GM21528 (cell line): ENCODE results near the gene SLC25A41.

Source experiments
- ATAC-seq: cut with Tn5 transposase; IDR thresholded peaks from one replicate; pipeline ENCODE4 v1.9.1; 2021; ENCODE audit warnings: mild to moderate bottlenecking, moderate library complexity; ENCODE audit not compliant: unreplicated experiment, low FRiP score

SLC25A41 gene

DNA sequence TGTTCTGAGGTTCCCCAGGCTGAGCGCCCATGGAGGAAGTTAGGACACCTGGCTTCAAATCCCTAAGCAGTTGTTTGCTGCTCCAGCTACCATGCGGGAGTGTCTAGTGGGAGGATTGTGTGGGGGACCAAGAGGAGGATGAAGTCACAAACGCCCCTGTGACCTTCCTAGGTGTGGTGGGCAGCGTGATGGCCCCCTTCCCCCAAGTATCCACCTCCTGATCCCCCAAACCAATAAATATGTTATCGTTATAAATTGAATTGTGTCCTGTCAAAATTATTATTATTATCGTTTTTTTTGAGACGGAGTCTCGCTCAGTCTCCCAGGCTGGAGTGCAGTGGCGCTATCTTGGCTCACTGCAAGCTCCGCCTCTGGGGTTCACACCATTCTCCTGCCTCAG lies at the start of gene SLC25A41:
Gene SLC25A41, minus strand, starts transcription at position 101 of the 400 bp plus-strand sequence. Its CDS starts 70 bp downstream, at position 31.
- ATAC-seq, result no peak

DNA sequence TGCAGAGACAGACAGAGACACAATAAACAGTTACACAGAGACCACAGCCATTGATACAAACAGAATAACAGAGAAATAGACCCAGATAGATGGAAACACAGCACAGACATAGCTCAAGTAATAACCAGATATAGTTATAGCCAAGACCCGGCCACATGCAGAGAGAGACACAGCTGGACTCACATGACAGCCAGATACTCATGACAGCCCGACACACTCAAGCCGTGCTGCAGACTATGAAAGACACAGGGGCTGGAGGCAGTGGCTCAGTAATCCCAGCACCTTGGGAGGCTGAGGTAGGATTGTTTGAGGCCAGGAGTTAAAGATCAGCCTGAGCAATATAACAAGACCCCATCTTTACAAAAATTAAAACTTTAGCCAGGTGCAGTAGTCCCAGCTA lies 49.7 kb upstream of the SLC25A41 start:
- no peak for ATAC-seq

DNA sequence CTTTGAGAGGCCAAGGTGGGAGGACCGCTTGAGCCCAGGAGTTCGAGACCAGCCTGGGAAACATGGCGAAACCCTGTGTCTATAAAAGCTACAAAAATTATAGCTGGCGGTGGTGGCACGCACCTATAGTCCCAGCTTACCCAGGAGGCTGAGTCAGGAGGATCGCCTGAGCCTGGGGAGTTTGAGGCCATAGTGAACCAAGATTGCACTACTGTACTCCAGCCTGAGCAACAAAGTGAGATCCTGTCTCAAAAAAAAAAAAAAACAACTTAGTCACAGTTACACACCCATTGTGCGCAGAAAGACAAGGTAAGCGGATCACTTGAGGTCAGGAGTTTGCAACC lies 48.8 kb upstream of the SLC25A41 start:
- no peak for ATAC-seq

DNA sequence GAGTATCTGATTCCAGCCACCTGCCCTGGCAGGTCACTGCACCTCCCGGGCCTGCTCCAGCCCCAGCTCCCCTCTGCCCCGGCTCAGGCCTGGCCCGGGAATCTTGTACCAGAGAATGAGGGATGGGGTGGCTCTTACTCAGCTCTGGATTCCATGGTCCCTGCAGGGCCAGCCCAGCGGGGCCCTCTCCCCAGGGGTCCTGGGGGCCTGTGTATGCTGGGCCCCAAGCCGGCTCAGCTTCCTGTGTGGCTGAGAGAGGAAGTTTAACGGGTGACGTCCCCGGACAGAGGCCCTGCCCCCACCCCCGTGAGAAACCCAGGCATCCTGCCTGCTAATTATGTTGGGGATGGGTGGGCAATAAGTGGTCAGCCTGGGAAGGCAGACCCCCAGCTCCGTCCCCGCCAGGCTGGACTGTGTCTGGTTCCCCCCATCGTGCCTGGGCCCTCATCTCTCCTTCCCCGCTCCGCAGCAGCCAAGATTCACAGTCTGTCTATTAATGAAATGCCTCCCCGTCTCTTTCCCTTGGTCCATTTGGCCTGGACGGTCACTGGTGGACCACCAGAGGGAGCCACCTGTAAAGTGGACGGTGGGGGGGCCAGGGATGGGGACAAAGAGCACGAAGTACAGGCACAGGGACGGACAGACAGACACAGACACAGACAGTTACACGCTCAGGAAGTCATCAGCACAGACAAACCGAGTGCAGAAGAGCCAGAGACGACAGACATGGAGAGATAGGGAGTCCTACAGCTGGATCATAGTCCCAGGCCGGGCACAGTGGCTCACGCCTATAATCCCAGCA lies 48.2 kb upstream of the SLC25A41 start, which contains the start of gene DENND1C:
Gene DENND1C, minus strand, starts transcription at position 247 of the 802 bp plus-strand sequence. Its CDS starts 92 bp downstream, at position 155.
- ATAC-seq, result peak; percentile 54

DNA sequence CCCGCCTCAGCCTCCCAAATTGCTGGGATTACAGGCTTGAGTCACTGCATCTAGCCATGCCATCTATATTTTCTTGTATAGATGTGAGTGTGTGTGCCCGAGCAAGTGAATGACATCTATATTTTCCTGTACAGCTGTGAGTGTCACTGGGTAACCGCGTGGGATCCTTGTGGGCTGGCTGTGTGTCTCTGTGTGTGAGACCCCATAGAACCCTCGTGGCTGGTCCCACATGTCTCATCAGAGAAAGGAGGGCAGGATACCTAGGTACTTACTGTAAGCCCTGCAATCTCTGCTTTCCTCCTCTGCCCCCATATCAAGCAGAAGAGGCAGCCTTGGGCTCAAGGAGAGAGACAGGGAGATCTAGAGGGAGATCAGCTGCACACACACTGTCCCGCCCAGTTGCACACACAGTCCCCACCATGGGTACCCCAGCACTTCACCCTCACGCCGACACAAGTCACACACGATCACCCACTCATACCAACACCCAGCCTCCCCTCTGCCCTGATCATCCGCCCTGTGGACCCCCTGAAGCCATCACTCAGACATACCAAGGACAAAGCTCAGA lies 47.4 kb upstream of the SLC25A41 start:
- ATAC-seq, result peak; percentile 30

DNA sequence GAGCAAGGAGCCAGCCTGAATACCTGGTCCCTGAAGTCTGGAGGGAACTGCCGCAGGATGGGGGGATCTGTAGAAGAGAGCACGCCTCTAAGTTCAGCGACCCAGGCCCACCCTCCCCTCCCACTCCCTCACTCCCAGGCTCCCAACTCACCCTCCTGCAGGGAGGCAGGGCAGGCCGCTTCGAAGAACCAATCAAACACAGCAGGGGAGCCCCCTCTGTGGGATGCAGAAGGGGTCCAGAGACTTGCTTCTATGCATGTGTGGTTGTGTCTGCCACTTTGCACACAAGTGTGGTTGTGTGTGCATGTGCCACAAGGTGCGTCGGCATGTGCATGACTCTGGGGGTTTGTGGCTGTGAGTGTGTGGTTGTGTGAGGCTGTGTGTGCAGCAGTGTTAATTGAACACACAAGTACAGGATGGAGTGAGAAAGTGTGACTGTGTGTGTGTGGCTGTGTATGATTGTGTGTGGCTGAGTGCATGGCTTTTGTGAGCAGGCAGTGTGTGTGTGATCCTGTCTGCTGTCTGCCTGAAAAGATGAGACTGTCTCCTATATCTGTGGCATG lies 46.4 kb upstream of the SLC25A41 start:
- no peak for ATAC-seq

DNA sequence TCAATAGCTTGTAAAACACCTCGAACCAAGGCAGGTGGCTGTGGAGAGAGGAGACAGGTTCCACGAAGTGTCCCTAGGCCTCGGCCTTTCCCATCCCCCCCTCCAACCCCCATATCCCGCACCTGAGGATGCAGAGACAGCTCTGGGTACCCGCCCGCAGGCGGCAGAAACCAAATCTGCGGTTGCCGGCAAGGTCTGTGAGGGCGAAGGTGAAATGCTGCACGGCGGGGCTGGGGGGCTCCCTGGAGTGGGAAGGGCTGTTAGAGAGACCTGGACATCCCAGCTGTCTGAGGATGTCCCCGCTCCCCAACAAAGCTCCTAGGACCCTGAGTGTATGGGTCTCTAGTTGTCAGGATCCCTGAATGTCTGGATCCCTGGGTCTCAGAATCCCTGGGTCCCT lies 45.3 kb upstream of the SLC25A41 start:
- no peak for ATAC-seq

DNA sequence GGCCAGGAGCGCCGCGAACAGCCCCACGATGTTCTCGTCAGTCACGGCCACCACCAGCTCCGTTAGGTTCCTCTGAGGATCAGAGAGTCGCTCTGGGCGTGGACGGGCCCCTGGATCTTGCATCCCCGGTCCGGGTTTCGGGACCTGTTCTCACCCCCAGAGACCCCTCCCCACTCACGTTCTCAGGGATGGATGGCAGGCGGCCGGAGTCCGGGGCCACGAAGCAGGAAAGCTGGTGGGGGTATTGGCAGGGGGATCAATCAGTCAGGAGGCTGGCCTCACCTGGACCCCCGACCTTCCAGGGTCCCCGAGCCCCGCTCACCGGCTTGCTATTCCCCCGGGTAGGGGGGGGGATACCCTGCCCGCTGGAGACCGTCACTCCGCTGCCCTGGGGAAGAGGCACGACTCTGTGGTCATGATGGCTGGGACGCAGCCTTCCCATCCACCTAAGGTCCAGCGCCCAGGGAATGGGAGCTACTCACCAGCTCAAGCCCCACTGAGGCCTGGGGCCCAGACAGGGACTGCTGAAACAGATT lies 43.4 kb upstream of the SLC25A41 start:
- ATAC-seq, result no peak

DNA sequence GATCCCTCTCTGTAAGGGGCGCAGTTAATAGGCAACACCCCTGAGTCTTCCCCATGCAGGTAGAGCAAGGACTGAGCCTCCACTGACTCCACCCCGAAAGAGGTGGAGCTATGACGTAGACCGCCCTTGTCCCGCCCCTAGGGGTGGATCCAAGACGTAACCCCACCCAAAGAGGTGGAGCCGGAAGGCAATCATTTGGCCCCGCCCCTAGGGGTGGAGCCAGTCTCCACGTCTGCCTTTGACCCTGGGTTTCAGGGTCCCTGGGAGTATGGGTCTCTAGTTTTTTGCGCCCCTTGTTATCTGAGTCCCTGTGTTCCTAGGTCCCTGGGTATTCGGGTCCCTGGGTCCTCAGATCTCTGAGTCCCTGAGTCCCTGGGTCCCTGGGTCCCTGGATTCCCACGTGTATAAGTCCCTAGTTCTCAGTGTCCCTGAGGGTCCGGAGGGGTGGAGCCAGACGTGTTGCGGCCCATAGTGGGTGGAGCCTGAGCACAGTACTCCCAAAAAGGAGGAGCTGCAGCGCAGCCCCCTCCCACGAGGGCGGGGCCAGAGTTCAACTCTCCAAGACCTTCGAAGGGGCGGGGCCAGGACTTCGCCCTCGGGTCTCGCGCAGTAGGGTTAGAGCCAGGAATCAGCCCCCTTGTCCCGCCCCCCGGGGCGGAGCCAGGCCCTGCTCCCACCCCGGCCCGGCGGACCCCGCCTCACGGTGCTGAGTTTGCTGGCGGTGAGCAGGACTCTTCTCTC lies 42.8 kb upstream of the SLC25A41 start:
- no peak for ATAC-seq

DNA sequence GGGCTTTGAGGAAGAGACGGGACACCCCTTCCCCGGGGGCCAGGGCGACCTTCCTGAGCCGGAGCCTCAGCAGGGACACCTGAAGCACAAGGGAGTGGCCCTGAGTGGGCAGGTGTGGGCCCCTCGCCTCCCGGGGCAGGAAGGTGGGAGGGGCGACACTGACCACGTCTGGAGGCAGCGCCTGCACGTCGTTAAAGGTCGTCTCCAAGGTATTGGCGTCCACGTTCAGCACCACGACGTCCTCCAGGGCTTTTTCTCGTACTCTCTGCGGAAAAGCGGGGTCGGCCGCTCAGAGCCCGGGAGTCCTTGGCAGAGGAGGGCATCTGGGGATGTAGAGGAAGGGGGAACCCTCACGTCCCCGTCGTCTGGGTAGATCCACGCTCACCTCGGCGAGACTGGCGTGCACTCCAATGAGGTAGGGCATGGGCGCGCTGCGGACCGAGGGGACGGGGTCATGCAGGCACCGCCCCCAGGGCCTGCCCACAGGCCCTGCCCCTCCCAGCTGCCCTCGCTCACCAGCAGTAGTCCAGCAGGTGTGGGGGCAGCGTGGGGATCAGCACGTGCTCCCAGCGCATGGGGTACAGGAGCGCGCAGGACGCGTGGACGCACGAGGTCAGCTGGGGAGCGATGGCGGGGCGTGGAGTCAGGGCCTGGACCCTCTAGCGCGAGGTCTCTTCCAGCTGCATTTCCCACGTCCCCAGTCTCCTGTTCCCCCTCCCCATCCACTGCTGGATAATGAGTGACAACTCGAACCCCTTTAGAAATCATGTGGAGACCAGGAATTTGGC lies 42.0 kb upstream of the SLC25A41 start:
- ATAC-seq, result no peak

DNA sequence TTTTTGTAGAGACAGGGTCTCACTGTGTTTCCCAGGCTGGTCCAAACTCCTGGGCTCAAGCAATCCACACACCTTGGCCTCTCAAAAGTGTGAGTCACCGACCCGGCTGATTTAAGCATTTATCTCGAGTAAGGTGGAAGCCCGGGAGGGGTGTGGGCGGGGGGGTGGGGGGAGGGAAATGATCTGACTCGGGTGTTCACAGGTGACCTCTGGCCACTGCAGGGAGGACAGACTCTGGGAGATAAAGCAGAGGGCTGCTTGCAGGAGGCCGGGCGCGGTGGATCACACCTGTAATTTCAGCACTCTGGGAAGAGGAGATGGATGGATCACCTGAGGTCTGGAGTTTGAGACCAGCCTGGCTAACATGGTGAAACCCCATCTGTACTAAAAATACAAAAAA lies 40.1 kb upstream of the SLC25A41 start:
- ATAC-seq, result no peak

DNA sequence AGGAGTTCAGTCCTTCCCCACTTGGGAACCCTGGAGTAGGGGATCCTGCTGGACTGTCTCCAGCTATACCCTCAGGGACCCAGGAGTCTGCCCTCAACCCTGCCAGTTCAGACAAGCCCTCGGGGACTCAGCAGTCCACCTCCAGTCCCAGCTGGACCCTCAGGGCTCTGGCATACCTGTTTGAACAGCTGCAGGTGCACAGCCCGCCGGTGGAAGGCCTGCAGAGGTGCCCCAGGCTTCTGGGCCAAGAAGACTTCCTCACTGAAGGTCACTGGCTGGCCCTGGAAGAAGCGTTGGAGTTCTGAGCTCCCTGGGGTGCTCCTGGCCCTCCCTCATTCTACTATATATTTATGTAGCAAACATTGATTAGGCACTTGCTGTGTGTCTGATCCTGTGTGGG lies 39.1 kb upstream of the SLC25A41 start:
- no peak for ATAC-seq

DNA sequence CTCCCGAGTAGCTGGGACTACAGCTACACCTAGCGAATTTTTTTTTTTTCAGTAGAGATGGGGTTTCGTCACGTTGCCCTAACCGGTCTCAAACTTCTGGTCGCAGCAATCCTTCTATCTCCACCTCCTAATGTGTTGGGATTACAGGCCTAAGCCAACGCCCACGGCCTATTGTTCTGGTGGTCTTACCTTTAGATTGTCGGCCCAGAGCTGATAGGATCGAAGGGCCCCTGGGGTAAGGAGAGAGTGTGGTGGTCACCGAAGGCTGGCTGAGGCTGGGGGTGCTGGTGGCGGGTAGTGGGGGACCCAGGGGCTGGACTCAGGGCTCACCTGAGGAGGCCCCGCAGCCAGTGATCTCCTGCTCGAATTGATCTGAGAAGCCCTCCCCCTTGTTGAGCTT lies 37.5 kb upstream of the SLC25A41 start:
- ATAC-seq, result no peak

DNA sequence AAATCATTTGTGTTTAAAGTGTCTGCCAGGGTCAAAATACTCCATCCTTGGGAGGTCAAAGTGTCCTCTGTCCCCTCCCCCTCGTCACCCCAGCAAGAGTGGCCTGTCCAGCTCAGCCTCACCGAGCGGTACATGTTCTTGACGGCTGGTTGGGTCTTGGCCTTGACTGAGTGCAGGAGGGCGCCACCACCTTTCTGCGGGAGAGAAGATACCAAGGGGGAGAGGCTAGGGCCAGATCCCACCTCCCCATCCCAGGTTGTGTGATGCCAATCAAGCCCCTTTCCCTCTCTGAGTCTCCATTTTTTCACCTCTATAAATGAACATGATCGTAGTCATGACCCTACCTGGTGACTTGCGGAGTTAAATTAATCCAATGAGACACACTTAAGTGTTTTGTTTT lies 36.6 kb upstream of the SLC25A41 start:
- no peak for ATAC-seq

DNA sequence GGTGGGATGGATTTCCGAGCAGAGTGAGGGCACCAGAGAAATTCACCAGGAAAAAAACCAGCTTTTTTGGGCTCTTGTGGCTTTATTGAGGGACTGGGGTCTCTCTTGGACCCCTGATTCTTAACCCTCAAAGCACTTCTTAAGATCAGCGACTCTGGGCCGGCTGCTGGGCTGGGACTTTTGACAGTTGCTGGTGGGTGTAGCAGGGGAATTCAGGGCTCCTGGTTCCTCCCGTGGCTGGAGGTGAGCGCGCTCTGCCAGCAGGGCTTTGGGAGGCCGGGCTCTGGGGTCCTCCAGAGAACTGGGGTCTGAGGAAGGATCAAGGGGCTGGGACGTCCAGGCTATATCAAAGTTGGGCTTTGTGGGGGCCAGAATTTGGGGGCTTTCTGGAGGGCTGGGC lies 33.8 kb upstream of the SLC25A41 start:
- no peak for ATAC-seq

DNA sequence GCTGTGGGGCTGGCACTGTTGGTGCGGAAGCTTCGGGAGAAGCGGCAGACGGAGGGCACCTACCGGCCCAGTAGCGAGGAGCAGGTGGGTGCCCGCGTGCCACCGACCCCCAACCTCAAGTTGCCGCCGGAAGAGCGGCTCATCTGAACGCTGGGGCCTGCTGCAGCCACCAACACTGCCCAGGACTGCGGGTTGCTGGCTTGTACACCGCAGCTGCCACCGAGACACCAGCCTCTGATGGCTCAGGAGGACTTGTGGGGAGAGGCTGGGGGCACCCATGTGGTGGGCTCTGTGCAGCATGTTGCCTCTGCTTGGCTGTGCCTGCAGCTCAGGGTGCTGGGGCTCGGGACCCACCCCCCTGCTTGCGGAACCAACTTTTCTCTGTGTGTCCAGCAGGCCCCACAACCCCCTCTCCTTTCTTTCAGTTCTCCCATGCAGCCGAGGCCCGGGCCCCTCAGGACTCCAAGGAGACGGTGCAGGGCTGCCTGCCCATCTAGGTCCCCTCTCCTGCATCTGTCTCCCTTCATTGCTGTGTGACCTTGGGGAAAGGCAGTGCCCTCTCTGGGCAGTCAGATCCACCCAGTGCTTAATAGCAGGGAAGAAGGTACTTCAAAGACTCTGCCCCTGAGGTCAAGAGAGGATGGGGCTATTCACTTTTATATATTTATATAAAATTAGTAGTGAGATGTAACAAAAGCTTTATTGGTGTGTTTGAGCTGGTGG lies 33.1 kb upstream of the SLC25A41 start:
- ATAC-seq, result no peak

DNA sequence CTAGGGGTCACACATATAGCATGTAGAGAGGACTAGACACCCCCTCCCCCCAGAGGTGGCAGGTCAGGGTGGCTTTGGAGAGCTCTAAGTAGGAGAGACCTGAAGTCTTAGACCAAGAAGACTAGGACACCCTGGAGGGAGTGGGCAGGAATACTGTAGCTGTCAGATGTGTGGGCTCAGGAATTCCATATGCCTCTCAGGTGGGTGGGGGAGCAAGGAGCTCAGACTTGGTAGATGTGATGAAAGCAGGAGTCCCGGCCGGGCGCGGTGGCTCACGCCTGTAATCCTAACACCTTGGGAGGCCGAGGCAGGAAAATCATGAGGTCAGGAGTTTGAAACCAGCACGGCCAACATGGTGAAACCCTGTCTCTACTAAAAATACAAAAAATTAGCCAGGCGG lies 32.1 kb upstream of the SLC25A41 start:
- ATAC-seq, result no peak

DNA sequence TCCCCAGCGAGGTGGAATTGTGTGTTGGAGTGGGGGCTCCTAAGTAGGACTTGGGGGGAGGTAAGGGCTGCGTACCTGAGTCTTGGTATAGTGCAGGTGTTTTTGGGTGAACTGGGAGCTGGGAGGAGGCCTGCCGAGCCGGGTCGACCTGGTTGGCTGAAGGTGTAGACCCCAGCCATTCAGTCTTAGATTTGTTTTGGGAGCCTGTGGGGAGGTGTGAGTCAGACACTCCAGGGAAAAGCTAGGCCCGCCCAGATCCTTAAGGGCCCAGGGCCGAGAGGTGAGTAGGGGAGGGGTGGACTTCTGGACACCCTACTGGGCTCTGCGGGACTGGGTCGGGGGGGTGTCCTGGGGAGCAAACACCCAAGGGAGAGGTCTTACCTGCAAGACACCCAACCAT lies 31.4 kb upstream of the SLC25A41 start:
- no peak for ATAC-seq

DNA sequence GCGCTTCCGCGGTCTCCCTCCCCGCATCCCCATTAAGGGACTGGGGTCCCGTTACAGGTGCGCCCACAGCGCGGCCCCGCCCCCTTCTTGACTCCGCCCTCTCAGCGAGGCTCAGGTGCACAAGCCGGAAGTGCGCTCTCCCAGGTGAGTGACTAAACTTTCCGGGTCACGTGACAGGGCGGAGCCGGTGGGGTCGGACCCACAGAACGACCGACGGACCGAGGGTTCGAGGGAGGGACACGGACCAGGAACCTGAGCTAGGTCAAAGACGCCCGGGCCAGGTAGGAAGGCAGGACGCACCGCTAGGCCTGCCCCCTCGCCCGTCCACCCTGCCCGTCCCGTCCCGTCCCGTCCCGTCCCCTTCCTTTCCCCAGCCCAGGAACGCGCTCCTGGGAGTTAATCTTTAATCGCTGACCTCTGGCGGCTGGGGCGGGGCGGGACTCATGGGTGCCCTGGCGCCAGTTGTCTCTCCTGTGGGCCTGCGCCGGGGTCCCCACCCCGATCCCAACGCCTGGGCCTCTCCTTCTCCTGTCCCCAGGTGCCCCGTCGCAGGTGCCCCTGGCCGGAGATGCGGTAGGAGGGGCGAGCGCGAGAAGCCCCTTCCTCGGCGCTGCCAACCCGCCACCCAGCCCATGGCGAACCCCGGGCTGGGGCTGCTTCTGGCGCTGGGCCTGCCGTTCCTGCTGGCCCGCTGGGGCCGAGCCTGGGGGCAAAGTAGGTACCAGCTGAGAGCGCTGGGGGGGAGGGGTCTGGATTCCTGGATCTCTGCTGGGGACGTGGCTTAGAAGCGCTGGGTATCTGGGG lies 30.7 kb upstream of the SLC25A41 start, which contains the start of gene CRB3:
Gene CRB3, plus strand, starts transcription at position 202 of the 804 bp plus-strand sequence. Its CDS starts 431 bp downstream, at position 633.
- ATAC-seq, result no peak
